K562 (cell line): ENCODE results near the gene RAB14. TPM values are rescaled to one million over a fixed set of nuclear protein-coding genes. Genes with fewer than 3 reads are reported as not detected.

Experiments used
- ATAC-seq: fragments of 200-7000 bp; cut with Tn5 transposase; 3 replicates; pipeline ENCODE4 v1.9.1; 2020; ENCODE audit warnings: moderate library complexity
- BruUV-seq: library from RNA; stranded (reverse); fragments of 400-500 nt; replicated peaks from 2 replicates; lab custom pipeline; 2021; lab: Mats Ljungman, UMichigan
- CTCF ChIA-PET: fragments of 300-600 bp; formaldehyde crosslinking; extraction: SDS; loops from one replicate; lab custom pipeline; 2021; ENCODE audit warnings: low intra/inter-chr PET ratio; lab: Yijun Ruan, JAX
- POLR2A ChIA-PET: fragments of 300-600, 350-650 bp; sonication (Branson Sonifier 250); formaldehyde crosslinking; extraction: SDS; loops from one replicate; lab custom pipeline; 2021; ENCODE audit warnings: antibody characterized with exemption, inconsistent platforms; lab: Yijun Ruan, JAX
- DNase-seq, 4 experiments: peaks; one replicate each; pipeline versions ENCODE4 v3.0.0 to v3.0.0-alpha.2; 2011 to 2018; ENCODE audit warnings: low spot score in 3 of 4, mixed read lengths in 3 of 4; ENCODE audit errors: extremely low read depth in 1 of 4
- FAIRE-seq: peaks from 2 replicates; lab custom pipeline; 2011; peaks lifted over from hg19 to GRCh38; lab: Jason Lieb, UNC
- H2AFZ ChIP-seq: 2 replicates; pipeline ENCODE4 v1.6.0; 2011; ENCODE audit warnings: low read depth, low read length, control low read depth, inconsistent platforms
- H3K27ac ChIP-seq: fragments of 200-600 bp; 3 replicates; pipeline ENCODE4 v1.8.0; 2011; ENCODE audit warnings: low read depth, mild to moderate bottlenecking, control low read depth, inconsistent platforms, low read length, moderate library complexity, mixed read lengths; ENCODE audit errors: extremely low read depth
- H3K27me3 ChIP-seq, 2 experiments: fragments of 300-600 bp in 1 of 2; 2 replicates in 1 of 2; 3 replicates in 1 of 2; pipeline versions ENCODE4 v1.6.0 to v1.8.0; 2011; ENCODE audit warnings: inconsistent platforms in 2 of 2, low read length in 2 of 2, mild to moderate bottlenecking in 1 of 2, mixed read lengths in 1 of 2, moderate library complexity in 1 of 2; ENCODE audit not compliant: control insufficient read depth in 2 of 2, insufficient read depth in 2 of 2
- H3K36me3 ChIP-seq: fragments of 300-600 bp; 3 replicates; pipeline ENCODE4 v1.8.0; 2011; ENCODE audit warnings: mild to moderate bottlenecking, low read length, inconsistent platforms; ENCODE audit not compliant: control insufficient read depth, insufficient read depth
- H3K4me1 ChIP-seq, 2 experiments: fragments of 200-600 bp in 1 of 2; replicated peaks in 1 of 2; 2 replicates in 1 of 2; 3 replicates in 1 of 2; pipeline versions ENCODE4 v1.5.1 to v1.8.0; 2011; ENCODE audit warnings: inconsistent platforms in 2 of 2, low read length in 2 of 2, mild to moderate bottlenecking in 1 of 2, mixed read lengths in 1 of 2, moderate library complexity in 1 of 2; ENCODE audit not compliant: control insufficient read depth in 2 of 2, insufficient read depth in 2 of 2
- H3K4me2 ChIP-seq: 2 replicates; pipeline ENCODE4 v1.6.1; 2011; ENCODE audit warnings: low read length, control low read depth, inconsistent platforms, mixed read lengths; ENCODE audit not compliant: insufficient read depth
- H3K4me3 ChIP-seq: fragments of 200-600 bp; sonication (generic), shearing (Covaris generic); 2 replicates; pipeline ENCODE4 v1.5.1; 2016; ENCODE audit warnings: control low read depth, inconsistent platforms
- H3K79me2 ChIP-seq: fragments of 200-600 bp; 3 replicates; pipeline ENCODE4 v1.8.0; 2011; ENCODE audit warnings: low read length, inconsistent platforms; ENCODE audit not compliant: control insufficient read depth, insufficient read depth
- H3K9ac ChIP-seq, 2 experiments: 2 replicates each; pipeline versions ENCODE4 v1.6.0 to v1.6.1; 2011; ENCODE audit warnings: low read depth in 2 of 2, low read length in 2 of 2, control low read depth in 1 of 2, inconsistent platforms in 1 of 2, mild to moderate bottlenecking in 1 of 2, mixed read lengths in 1 of 2; ENCODE audit not compliant: insufficient read depth in 1 of 2
- H3K9me1 ChIP-seq: one replicate; pipeline ENCODE4 v1.6.0; 2011; ENCODE audit warnings: inconsistent platforms, mild to moderate bottlenecking, low read length, moderate library complexity; ENCODE audit not compliant: control insufficient read depth, insufficient read depth
- H3K9me3 ChIP-seq: replicated peaks from 2 replicates; pipeline ENCODE4 v1.5.1; 2011; ENCODE audit warnings: low read depth, low read length, inconsistent platforms; ENCODE audit not compliant: control insufficient read depth, insufficient read depth
- H4K20me1 ChIP-seq: replicated peaks from 2 replicates; pipeline ENCODE4 v1.6.1; 2011; ENCODE audit warnings: low read length, inconsistent platforms, mixed read lengths; ENCODE audit not compliant: control insufficient read depth, insufficient read depth
- ARNT ChIP-seq, 2 experiments: fragments of 450-650 bp; IDR thresholded peaks; 2 replicates each; pipeline ENCODE4 v1.6.1; 2016; ENCODE audit warnings: mild to moderate bottlenecking in 1 of 2
- BCLAF1 ChIP-seq, 2 experiments: fragments of 450-650 bp in 1 of 2; IDR thresholded peaks; 2 replicates each; pipeline ENCODE4 v1.6.1; 2011 to 2017; ENCODE audit warnings: low read depth in 2 of 2, antibody characterized with exemption in 1 of 2, borderline replicate concordance in 1 of 2, low read length in 1 of 2, mild to moderate bottlenecking in 1 of 2, mixed read lengths in 1 of 2; ENCODE audit not compliant: control insufficient read depth in 1 of 2
- BHLHE40 ChIP-seq: IDR thresholded peaks from 2 replicates; pipeline ENCODE4 v1.6.1; 2011; ENCODE audit warnings: low read length, improper control_type of control experiment
- CBFA2T3 ChIP-seq: fragments of 450-650 bp; IDR thresholded peaks from 2 replicates; pipeline ENCODE4 v1.6.1; 2017
- E2F8 ChIP-seq: fragments of 450-650 bp; IDR thresholded peaks from 2 replicates; pipeline ENCODE4 v1.7.1; 2018; ENCODE audit warnings: mild to moderate bottlenecking, low read depth; ENCODE audit not compliant: partially characterized antibody
- HDAC2 ChIP-seq: fragments of 450-650 bp; IDR thresholded peaks from 2 replicates; pipeline ENCODE4 v1.6.1; 2016; ENCODE audit warnings: mild to moderate bottlenecking
- JUN ChIP-seq, 2 experiments: sonication (generic) in 1 of 2; formaldehyde crosslinking in 1 of 2; IDR thresholded peaks; 2 replicates each; pipeline versions ENCODE4 v1.6.1 to v1.8.0; 2012 to 2022; ENCODE audit warnings: borderline replicate concordance in 2 of 2, mild to moderate bottlenecking in 2 of 2, improper control_type of control experiment in 1 of 2, low read depth in 1 of 2, low read length in 1 of 2, missing genetic modification reagents in 1 of 2
- MEF2A ChIP-seq: IDR thresholded peaks from 2 replicates; pipeline ENCODE4 v1.6.1; 2011; ENCODE audit warnings: low read depth, mild to moderate bottlenecking, low read length, moderate library complexity; ENCODE audit not compliant: control insufficient read depth
- NCOA1 ChIP-seq: fragments of 450-650 bp; IDR thresholded peaks from 2 replicates; pipeline ENCODE4 v1.6.1; 2016; ENCODE audit warnings: low read depth
- RFX1 ChIP-seq: fragments of 450-650 bp; IDR thresholded peaks from 2 replicates; pipeline ENCODE4 v1.6.1; 2016; ENCODE audit warnings: mild to moderate bottlenecking, moderate library complexity
- SLC30A9 ChIP-seq: fragments of 250-450 bp; sonication (Bioruptor Pico); IDR thresholded peaks from 2 replicates; pipeline ENCODE4 v1.8.0; 2022; ENCODE audit warnings: mild to moderate bottlenecking, moderate library complexity
- SMARCA4 ChIP-seq: fragments of 450-650 bp; IDR thresholded peaks from 2 replicates; pipeline ENCODE4 v1.6.1; 2016
- SMARCA5 ChIP-seq: fragments of 450-650 bp; IDR thresholded peaks from 2 replicates; pipeline ENCODE4 v1.6.1; 2016
- SMARCB1 ChIP-seq: IDR thresholded peaks from 2 replicates; pipeline ENCODE4 v1.6.1; 2011; ENCODE audit warnings: improper control_type of control experiment, low read depth; ENCODE audit not compliant: insufficient read length
- TAL1 ChIP-seq: fragments of 450-650 bp; IDR thresholded peaks from 2 replicates; pipeline ENCODE4 v1.6.1; 2016; ENCODE audit warnings: mild to moderate bottlenecking
- TBL1XR1 ChIP-seq, 2 experiments: IDR thresholded peaks; 2 replicates each; pipeline ENCODE4 v1.6.1; 2012; ENCODE audit warnings: improper control_type of control experiment in 2 of 2, low read length in 2 of 2, mild to moderate bottlenecking in 1 of 2
- TRIM24 ChIP-seq, 2 experiments: fragments of 450-650 bp; IDR thresholded peaks; 2 replicates each; pipeline ENCODE4 v1.6.1; 2016
- ZNF583 ChIP-seq: fragments of 250-450 bp; sonication (Bioruptor Pico); IDR thresholded peaks from 2 replicates; pipeline ENCODE4 v1.4.0; 2020
- ZNF830 ChIP-seq: fragments of 250-450 bp; sonication (Bioruptor Pico); IDR thresholded peaks from 2 replicates; pipeline ENCODE4 v1.5.0; 2021; ENCODE audit warnings: mild to moderate bottlenecking
- WGBS: fragments of 100-300 bp; shearing (Covaris generic); methylation state at CpG from one replicate; pipeline ENCODE4 v1.1.6; 2016; ENCODE audit warnings: low coverage, mixed read lengths; ENCODE audit not compliant: insufficient coverage; ENCODE audit errors: missing lambda C conversion rate; 5-methylcytosine and 5-hydroxymethylcytosine counted together
- in situ Hi-C: fragments of 300-500 bp; cut with MboI; formaldehyde crosslinking; loops from 4 replicates; pipeline ENCODE4 v1.15.0; 2018; ENCODE audit warnings: inconsistent platforms, mixed read lengths
- intact Hi-C: fragments of 100-400 bp; cut with micrococcal nuclease; formaldehyde crosslinking; loops from 2 replicates; pipeline ENCODE4 v1.14.2; 2022
- polyA plus RNA-seq, 8 experiments: library from polyadenylated mRNA; depleted of rRNA in 4 of 8; stranded (reverse) in 5 of 8; unstranded in 3 of 8; fragments of >200 nt; fragmentation: Nextera tagmentation in 2 of 8; fragmentation: Illumina TruSeq in 1 of 8; extraction: Ambion mirVana in 2 of 8; extraction: Trizol in 1 of 8; gene quantifications; 2 replicates each; pipeline versions ENCODE4 v1.2.1 to v1.2.3, GENCODE V29; 2011 to 2014; ENCODE audit warnings: inconsistent platforms in 1 of 8, missing spikeins in 1 of 8
- total RNA-seq, 7 experiments: library from RNA; depleted of rRNA in 6 of 7; stranded (reverse); fragments of >200 nt in 6 of 7; fragmentation: Illumina TruSeq in 2 of 7; extraction: Trizol in 2 of 7; gene quantifications; 2 replicates each; pipeline versions ENCODE4 v1.2.1 to v1.2.3, GENCODE V29; 2011 to 2021; ENCODE audit warnings: low replicate concordance in 1 of 7

The RAB14 gene
- total and polyA plus RNA-seq, 9 of the 15 experiments (the other 6 are each of a cell fraction or from before 2014, with no cell fraction given), result 10.3 to 41.8 (median 20.9) TPM

DNA sequence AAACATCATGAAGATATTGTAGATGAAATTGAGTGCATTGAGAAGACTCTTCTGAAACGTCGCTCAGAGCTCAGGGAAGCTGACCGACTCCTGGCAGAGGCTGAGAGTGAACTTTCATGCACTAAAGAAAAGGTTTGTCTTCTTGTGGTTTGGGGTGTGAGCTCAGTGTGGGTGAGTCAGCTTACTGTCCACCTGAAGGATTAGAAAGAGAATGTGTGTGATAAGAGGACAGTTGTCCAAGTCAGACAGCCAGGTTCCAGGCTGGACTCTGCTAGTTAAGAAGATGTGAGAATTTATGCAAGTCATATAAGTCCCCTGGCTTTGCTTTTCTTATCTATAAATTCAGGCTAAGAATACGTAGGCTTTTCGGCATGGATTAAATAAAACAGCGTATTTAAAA lies 46.9 kb downstream of the RAB14 start:
- in situ Hi-C loops, result no loop called here
- ChIA-PET CTCF (no interaction called here), POLR2A (interaction anchor here (0.6 to 1.0 kb wide), 4 partner anchors 16 to 258 kb away, joined by 4 read pairs; no protein-coding TSS in a partner anchor)
- Histone ChIP-seq H3K9ac (no peak overlapping the region), H3K4me1 (peaks cover 4 to 27% of the 10 kb centered on the region in 2 experiments; a peak in 4 of 5 replicates), H4K20me1 (no peaks in the 10 kb centered on the region), H3K9me3 (no peaks in the 10 kb centered on the region), H3K4me2 (peak overlapping the region; percentile 27), H3K4me3 (no peak overlapping the region), H2AFZ (no peak overlapping the region), H3K79me2 (no peaks in the 10 kb centered on the region), H3K27ac (peak overlapping the region; percentile 46; the same call in 1 of the 3 replicates), H3K27me3 (no peaks in the 10 kb centered on the region), H3K9me1 (no peaks in the 10 kb centered on the region), H3K36me3 (peaks cover 58% of the 10 kb centered on the region)
- DNase-seq (peak; percentile 44 to 93 (median 70)), FAIRE-seq (peak; percentile 96), ATAC-seq (peak; percentile 94)
- no TSS peak for BruUV-seq
- intact Hi-C loops, result loop anchor here (2.0 kb wide), 1 partner anchor 32 kb away; no protein-coding TSS in a partner anchor
- 2% methylated on average over 6 of the region's 6 CpGs for WGBS
- TF ChIP-seq TRIM24 (IDR thresholded peaks at IDR 0.05) (peak; percentile 46 to 86; a peak in 3 of 4 replicates), JUN (IDR thresholded peaks at IDR 0.05; ENCODE audit: borderline replicate concordance, low read depth, low read length) (peak; percentile 87), JUN (CRISPR knock-in tag; IDR thresholded peaks at IDR 0.05; ENCODE audit: borderline replicate concordance) (no peak), HDAC2 (peak; percentile 92), ZNF830 (no peak), ZNF583 (no peak), SMARCB1 (peak; percentile 94), TAL1 (peak; percentile 87), TBL1XR1 (IDR thresholded peaks at IDR 0.05; ENCODE audit: low read length in 2 of 2) (peak; percentile 56 to 71; a peak in 2 of 4 replicates), BHLHE40 (0 out of 2 replicates have a peak, but pooled peaks have one; percentile 47), E2F8 (peak; percentile 41), BCLAF1 (IDR thresholded peaks at IDR 0.05; ENCODE audit: borderline replicate concordance in 1 of 2, control insufficient read depth in 1 of 2, low read depth in 2 of 2, low read length in 1 of 2) (0 out of 4 replicates have a peak, but pooled peaks of 1 of the 2 experiments have one; percentile 31), SLC30A9 (no peak), SMARCA5 (no peak), CBFA2T3 (peak; percentile 96), ARNT (IDR thresholded peaks at IDR 0.05) (peak in 1 of 2 experiments; percentile 69; a peak in 1 of 4 replicates), SMARCA4 (peak; percentile 96), MEF2A (peak; percentile 29; the same call in 1 of the 2 replicates), RFX1 (no peak), NCOA1 (0 out of 2 replicates have a peak, but pooled peaks have one; percentile 25)
